Skeletal muscle cell (primary cell): ENCODE measurements around the gene ADAMTS14.
"Not testable (repeated sequence)": the region's sequence is repeated elsewhere in the genome, so short reads cannot be mapped to it uniquely, and the experiment has no call there.

ENCODE experiments used
- DNase-seq: peaks from one replicate; pipeline ENCODE4 v3.0.0-alpha.2; 2010; ENCODE audit warnings: low read depth
- H3K4me3 ChIP-seq: 2 replicates; pipeline ENCODE4 v1.5.1; 2011; ENCODE audit warnings: low read depth, mild to moderate bottlenecking, control low read depth, low read length, moderate library complexity

The ADAMTS14 gene

GRCh38 chr10:70672165-70673042 lies at the start of gene ADAMTS14:
ADAMTS14 (plus strand) TSS chr10:70672506; CDS start chr10:70672803, 297 bp downstream.
- H3K4me3 ChIP-seq, result peak within 1 kb of the TSS; percentile 51

GRCh38 chr10:70622541-70622940 lies 49.8 kb upstream of the ADAMTS14 start:
- no peak overlapping the region for H3K4me3 ChIP-seq
- no peak for DNase-seq

More at GRCh38 chr10:70672165-70673042, at the start of gene ADAMTS14:
- DNase-seq, result no peak

GRCh38 chr10:70622981-70623844 lies 49.1 kb upstream of the ADAMTS14 start:
- H3K4me3 ChIP-seq, result no peak overlapping the region
- no peak for DNase-seq

- no peak for DNase-seq
- no peak overlapping the region for H3K4me3 ChIP-seq
Observed at GRCh38 chr10:70626056-70626455, 46.2 kb upstream of the ADAMTS14 start.

- no peak overlapping the region for H3K4me3 ChIP-seq
- DNase-seq, result no peak
Observed at GRCh38 chr10:70629338-70629737, 43.0 kb upstream of the ADAMTS14 start.

- H3K4me3 ChIP-seq, DNase-seq: not testable (repeated sequence)
Observed at GRCh38 chr10:70631735-70632134, 40.6 kb upstream of the ADAMTS14 start.

GRCh38 chr10:70634011-70634410 lies 38.3 kb upstream of the ADAMTS14 start:
- no peak for DNase-seq
- H3K4me3 ChIP-seq, result no peak overlapping the region

GRCh38 chr10:70634515-70634914 lies 37.8 kb upstream of the ADAMTS14 start:
- not testable (repeated sequence) for DNase-seq

GRCh38 chr10:70639640-70640383 lies 32.5 kb upstream of the ADAMTS14 start:
- DNase-seq, H3K4me3 ChIP-seq: not testable (repeated sequence)

More at GRCh38 chr10:70634515-70634914, 37.8 kb upstream of the ADAMTS14 start:
- not testable (repeated sequence) for H3K4me3 ChIP-seq

- not testable (repeated sequence) for H3K4me3 ChIP-seq, DNase-seq
Observed at GRCh38 chr10:70643272-70643671, 29.0 kb upstream of the ADAMTS14 start.

- H3K4me3 ChIP-seq, DNase-seq: not testable (repeated sequence)
Observed at GRCh38 chr10:70644959-70645358, 27.3 kb upstream of the ADAMTS14 start.

GRCh38 chr10:70647086-70647485 lies 25.2 kb upstream of the ADAMTS14 start:
- no peak for DNase-seq
- no peak overlapping the region for H3K4me3 ChIP-seq

GRCh38 chr10:70648427-70648826 lies 23.9 kb upstream of the ADAMTS14 start:
- no peak for DNase-seq
- no peak overlapping the region for H3K4me3 ChIP-seq

- H3K4me3 ChIP-seq, result no peak overlapping the region
- no peak for DNase-seq
Observed at GRCh38 chr10:70649526-70649925, 22.8 kb upstream of the ADAMTS14 start.

GRCh38 chr10:70650104-70650503 lies 22.2 kb upstream of the ADAMTS14 start:
- no peak for DNase-seq
- H3K4me3 ChIP-seq, result no peak overlapping the region

GRCh38 chr10:70650718-70651117 lies 21.6 kb upstream of the ADAMTS14 start:
- no peak for DNase-seq
- no peak overlapping the region for H3K4me3 ChIP-seq

- DNase-seq, result no peak
- H3K4me3 ChIP-seq, result no peak overlapping the region
Observed at GRCh38 chr10:70651661-70652060, 20.6 kb upstream of the ADAMTS14 start.

GRCh38 chr10:70652761-70653657 lies 19.3 kb upstream of the ADAMTS14 start:
- no peak overlapping the region for H3K4me3 ChIP-seq
- peak; percentile 99 for DNase-seq
